Common myeloid progenitor, CD34-positive (primary cell): ENCODE results near the gene GPR31.

ENCODE experiments used
- CTCF ChIA-PET: fragments of 350-600 bp; sonication (Branson Sonifier 250); formaldehyde crosslinking; loops from one replicate; lab custom pipeline; 2021; ENCODE audit warnings: antibody characterized with exemption; lab: Charles Lee
- POLR2A ChIA-PET: fragments of 350-600 bp; sonication (Branson Sonifier 250); formaldehyde crosslinking; loops from one replicate; lab custom pipeline; 2021; ENCODE audit warnings: antibody characterized with exemption; lab: Charles Lee
- DNase-seq, 3 donors: peaks; one replicate each; pipeline versions ENCODE4 v3.0.0 to v3.0.0-alpha.2; 2013
- H3K27ac ChIP-seq, 2 experiments: 1 replicate in 1 of 2; 2 replicates in 1 of 2; pipeline ENCODE4 v1.7.0; 2013; ENCODE audit warnings: inconsistent platforms in 2 of 2, low read length in 2 of 2, mild to moderate bottlenecking in 2 of 2, low read depth in 1 of 2, moderate library complexity in 1 of 2; ENCODE audit not compliant: severe bottlenecking in 2 of 2, insufficient read depth in 1 of 2, poor library complexity in 1 of 2
- H3K27me3 ChIP-seq, 5 experiments: replicated peaks in 2 of 5; 1 replicate in 3 of 5; 2 replicates in 2 of 5; pipeline versions ENCODE4 v1.6.1 to v1.7.0; 2013; ENCODE audit warnings: low read length in 4 of 5, mild to moderate bottlenecking in 2 of 5, moderate library complexity in 2 of 5, inconsistent platforms in 1 of 5; ENCODE audit not compliant: insufficient read depth in 5 of 5, control insufficient read depth in 4 of 5
- H3K36me3 ChIP-seq, 4 experiments: 1 replicate in 2 of 4; 2 replicates in 2 of 4; pipeline versions ENCODE4 v1.6.1 to v1.7.0; 2013; ENCODE audit warnings: low read length in 3 of 4, control low read depth in 1 of 4, mild to moderate bottlenecking in 1 of 4; ENCODE audit not compliant: control insufficient read depth in 4 of 4, insufficient read depth in 4 of 4
- H3K4me1 ChIP-seq, 4 experiments: 1 replicate in 3 of 4; 2 replicates in 1 of 4; pipeline versions ENCODE4 v1.6.1 to v1.7.1; 2013; ENCODE audit warnings: low read length in 3 of 4, mild to moderate bottlenecking in 3 of 4, control low read depth in 1 of 4, inconsistent platforms in 1 of 4, moderate library complexity in 1 of 4; ENCODE audit not compliant: control insufficient read depth in 4 of 4, insufficient read depth in 4 of 4; ENCODE audit errors: control extremely low read depth in 1 of 4
- H3K4me3 ChIP-seq, 7 experiments: 1 replicate in 4 of 7; 2 replicates in 3 of 7; pipeline versions ENCODE4 v1.5.1 to v1.7.0; 2013; ENCODE audit warnings: mild to moderate bottlenecking in 7 of 7, low read length in 6 of 7, moderate library complexity in 6 of 7, inconsistent platforms in 2 of 7, low read depth in 2 of 7, control low read depth in 1 of 7; ENCODE audit not compliant: insufficient read depth in 4 of 7, control insufficient read depth in 1 of 7; ENCODE audit errors: extremely low read depth in 1 of 7
- H3K9me3 ChIP-seq, 5 experiments: 1 replicate in 4 of 5; 2 replicates in 1 of 5; pipeline versions ENCODE4 v1.6.1 to v1.7.1; 2013; ENCODE audit warnings: low read length in 4 of 5, mild to moderate bottlenecking in 2 of 5, inconsistent platforms in 1 of 5, low read depth in 1 of 5, moderate library complexity in 1 of 5; ENCODE audit not compliant: control insufficient read depth in 4 of 5, insufficient read depth in 2 of 5; ENCODE audit errors: control extremely low read depth in 1 of 5
- WGBS: methylation state at CpG from one replicate; pipeline ENCODE4 v1.1.5; 2013; ENCODE audit not compliant: insufficient coverage; 5-methylcytosine and 5-hydroxymethylcytosine counted together

Gene GPR31

GRCh38 chr6:167125410-167125809 is 32.4 kb downstream of the GPR31 start:
- ChIA-PET CTCF (interaction anchor here (0.7 to 1.2 kb wide), 2 partner anchors 9 to 350 kb away, joined by 3 read pairs; no protein-coding TSS in a partner anchor), POLR2A (no interaction called here)
- no peaks in the 10 kb centered on the region for H3K36me3 ChIP-seq
- peak in 2 of 3 donors; percentile 61 to 72 for DNase-seq
- no peak overlapping the region for H3K27ac ChIP-seq
- WGBS: 100% methylated on average over 1 of the region's 4 CpGs
- H3K27me3 ChIP-seq: no peaks in the 10 kb centered on the region
- H3K4me1 ChIP-seq: peaks cover 0 to 50% (median 23%) of the 10 kb centered on the region in 4 experiments
- peaks cover 0 to 3% (median 0%) of the 10 kb centered on the region in 5 experiments for H3K9me3 ChIP-seq
- no peak overlapping the region for H3K4me3 ChIP-seq

DNA sequence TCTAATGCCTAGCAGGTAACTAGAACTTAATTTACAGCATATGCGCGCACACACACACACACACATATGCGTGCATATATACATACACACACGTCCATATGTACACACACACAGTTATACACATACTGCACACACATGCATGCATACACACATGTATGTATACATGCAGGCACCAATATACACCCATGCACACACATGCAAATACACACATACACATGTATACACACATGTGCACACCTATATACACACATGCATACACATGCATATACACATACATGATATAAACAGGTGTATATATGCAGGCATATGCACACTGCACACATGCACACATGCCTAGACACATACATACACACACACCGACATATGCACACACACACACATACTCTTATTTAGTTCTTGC is 33.0 kb downstream of the GPR31 start:
- no peak overlapping the region for H3K27ac ChIP-seq
- H3K27me3 ChIP-seq: no peaks in the 10 kb centered on the region
- CTCF ChIA-PET: interaction anchor here (0.6 to 1.4 kb wide), 3 partner anchors 82 to 822 kb away, joined by 3 read pairs; no protein-coding TSS in a partner anchor
- H3K9me3 ChIP-seq: peaks cover 0 to 3% (median 0%) of the 10 kb centered on the region in 5 experiments
- no peak overlapping the region for H3K4me3 ChIP-seq
- no peaks in the 10 kb centered on the region for H3K36me3 ChIP-seq
- peaks cover 0 to 56% (median 23%) of the 10 kb centered on the region in 4 experiments for H3K4me1 ChIP-seq
- DNase-seq: no peak
- 67% methylated on average over 4 of the region's 5 CpGs for WGBS
- POLR2A ChIA-PET: no interaction called here

- Histone ChIP-seq H3K4me3 (peak within 1 kb of the TSS in 1 of 7 experiments; percentile 10), H3K27ac (no peak within 1 kb of the TSS), H3K36me3 (no peaks in the 10 kb centered on the region), H3K4me1 (peaks cover 0 to 63% (median 24%) of the 10 kb centered on the region in 4 experiments), H3K9me3 (peaks cover 0 to 3% (median 0%) of the 10 kb centered on the region in 5 experiments), H3K27me3 (no peaks in the 10 kb centered on the region)
- 59% methylated on average over 6 of the region's 8 CpGs for WGBS
- no peak for DNase-seq
- ChIA-PET POLR2A (no interaction called here), CTCF (interaction anchor here (1.1 to 2.7 kb wide), 6 partner anchors 13 to 351 kb away, joined by 3 to 12 read pairs (median 4); no protein-coding TSS in a partner anchor)
Observed at GRCh38 chr6:167122827-167123657, 34.7 kb downstream of the GPR31 start, which contains the start of gene CCR6. TSS of gene CCR6 (plus strand) at chr6:167123096. CDS start at chr6:167136135, 13,039 bp downstream.

- no peak overlapping the region for H3K4me3 ChIP-seq
- 92% methylated on average over 18 of the region's 23 CpGs for WGBS
Observed at GRCh38 chr6:167122041-167122826, 35.5 kb downstream of the GPR31 start.

GRCh38 chr6:167121335-167121841 is 36.4 kb downstream of the GPR31 start:
- ChIA-PET POLR2A (no interaction called here), CTCF (interaction anchor here (1.0 to 2.7 kb wide), 4 partner anchors 12 to 132 kb away, joined by 3 to 12 read pairs (median 4); no protein-coding TSS in a partner anchor)
- DNase-seq: no peak
- 93% methylated on average over 7 of the region's 8 CpGs for whole genome bisulfite sequencing
- H3K36me3 ChIP-seq: no peaks in the 10 kb centered on the region
- H3K9me3 ChIP-seq: peaks cover 0 to 3% (median 0%) of the 10 kb centered on the region in 5 experiments
- peaks cover 0 to 63% (median 24%) of the 10 kb centered on the region in 4 experiments for H3K4me1 ChIP-seq
- no peak overlapping the region for H3K27ac ChIP-seq
- no peaks in the 10 kb centered on the region for H3K27me3 ChIP-seq
- H3K4me3 ChIP-seq: no peak overlapping the region

More at GRCh38 chr6:167122041-167122826, 35.5 kb downstream of the GPR31 start:
- POLR2A ChIA-PET: no interaction called here
- CTCF ChIA-PET: interaction anchor here (1.0 to 2.7 kb wide), 4 partner anchors 13 to 350 kb away, joined by 3 to 12 read pairs (median 3); no protein-coding TSS in a partner anchor
- no peak for DNase-seq
- H3K36me3 ChIP-seq: no peaks in the 10 kb centered on the region
- H3K27me3 ChIP-seq: no peaks in the 10 kb centered on the region
- peaks cover 0 to 63% (median 24%) of the 10 kb centered on the region in 4 experiments for H3K4me1 ChIP-seq
- H3K27ac ChIP-seq: no peak overlapping the region
- H3K9me3 ChIP-seq: peaks cover 0 to 3% (median 0%) of the 10 kb centered on the region in 5 experiments

DNA sequence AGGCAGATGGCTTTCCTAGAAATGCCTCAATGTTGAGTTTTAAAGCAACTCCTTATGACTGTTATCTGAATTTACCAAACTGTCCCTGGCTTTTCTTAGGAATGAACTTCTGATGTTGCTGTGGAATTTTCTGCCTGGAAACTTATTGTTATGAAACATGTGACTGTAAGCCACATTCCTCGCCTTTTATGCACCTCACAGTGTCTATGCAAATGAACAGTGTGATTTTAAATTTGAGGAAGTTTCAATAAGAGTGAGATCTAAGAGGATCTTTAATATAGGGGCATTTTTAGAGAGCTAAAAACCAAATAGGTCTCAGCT is 37.2 kb downstream of the GPR31 start:
- POLR2A ChIA-PET: no interaction called here
- CTCF ChIA-PET: interaction anchor here (1.0 to 1.9 kb wide), 2 partner anchors 17 to 25 kb away, joined by 3 to 6 read pairs; no protein-coding TSS in a partner anchor

More for the DNA sequence above, 37.2 kb downstream of the GPR31 start:
- WGBS: no CpG with 5 or more reads among the region's 1 CpG
- Histone ChIP-seq H3K4me3 (no peak overlapping the region), H3K27ac (no peak overlapping the region), H3K4me1 (peaks cover 0 to 62% (median 24%) of the 10 kb centered on the region in 4 experiments), H3K36me3 (no peaks in the 10 kb centered on the region), H3K9me3 (peaks cover 0 to 3% (median 0%) of the 10 kb centered on the region in 5 experiments), H3K27me3 (no peaks in the 10 kb centered on the region)
- peak in 1 of 3 donors; percentile 39 for DNase-seq
